Sigmoid colon (tissue), 7 donors: Measurements from ENCODE around the gene BMP8B. TPM values are rescaled to one million over a fixed set of nuclear protein-coding genes. Genes with fewer than 3 reads are reported as not detected.
"Not testable (repeated sequence)": the region's sequence is repeated elsewhere in the genome, so short reads cannot be mapped to it uniquely, and the experiment has no call there.

Experiments used
- DNase-seq: peaks from one replicate; pipeline ENCODE4 v3.0.0-alpha.2; 2019
- H3K27ac ChIP-seq, 4 donors: fragments of 200-600 bp; sonication (generic); one replicate each; pipeline ENCODE4 v1.5.1; 2016 to 2019; ENCODE audit warnings: mild to moderate bottlenecking in 1 of 4
- H3K27me3 ChIP-seq, 3 donors: fragments of 200-600 bp; sonication (generic); one replicate each; pipeline ENCODE4 v1.5.1; 2019; ENCODE audit warnings: mild to moderate bottlenecking in 1 of 3
- H3K36me3 ChIP-seq, 4 donors: fragments of 200-600 bp; sonication (generic); one replicate each; pipeline ENCODE4 v1.5.1; 2016 to 2019
- H3K4me1 ChIP-seq, 4 donors: fragments of 200-600 bp; sonication (generic); one replicate each; pipeline ENCODE4 v1.5.1; 2017 to 2019
- H3K4me3 ChIP-seq, 4 donors: fragments of 200-600 bp; sonication (generic); one replicate each; pipeline ENCODE4 v1.5.1; 2017 to 2019; ENCODE audit warnings: mild to moderate bottlenecking in 2 of 4, moderate library complexity in 1 of 4
- H3K9me3 ChIP-seq, 4 donors: fragments of 200-600 bp in 3 of 4; sonication (generic) in 3 of 4; one replicate each; pipeline versions ENCODE4 v1.5.1 to v1.6.1; 2013 to 2019
- EP300 ChIP-seq, 4 donors: sonication (generic); formaldehyde crosslinking; IDR thresholded peaks; one replicate each; pipeline ENCODE4 v1.6.1; 2017; ENCODE audit warnings: antibody characterized with exemption in 4 of 4
- POLR2A ChIP-seq, 2 donors: fragments of 450-650 bp; IDR thresholded peaks; one replicate each; pipeline ENCODE4 v1.6.1; 2016; ENCODE audit warnings: antibody characterized with exemption in 2 of 2, mild to moderate bottlenecking in 2 of 2, moderate library complexity in 2 of 2
- POLR2AphosphoS5 ChIP-seq, 4 donors: sonication (generic); formaldehyde crosslinking; IDR thresholded peaks; one replicate each; pipeline ENCODE4 v1.6.1; 2017; ENCODE audit warnings: antibody characterized with exemption in 4 of 4
- WGBS, 2 donors: extraction: QIAGEN DNeasy Blood & Tissue Kit; methylation state at CpG; one replicate each; pipeline ENCODE4 v1.1.7; 2013; 5-methylcytosine and 5-hydroxymethylcytosine counted together
- intact Hi-C: fragments of 100-400 bp; cut with DNase I; formaldehyde crosslinking; loops from one replicate; pipeline ENCODE4 v1.15.1; 2023
- polyA plus RNA-seq, 3 donors: library from polyadenylated mRNA; stranded (reverse); fragments of 200-250 nt; gene quantifications; one replicate each; pipeline ENCODE4 v1.2.3, GENCODE V29; 2013
- total RNA-seq, 4 donors: library from RNA; depleted of rRNA; stranded (reverse); fragments of >200 nt; gene quantifications; one replicate each; pipeline ENCODE4 v1.1.0, GENCODE V29; 2016
- TF ChIP-seq, protein P1 (sequence below), 4 experiments: fragments of 450-650 bp in 3 of 4; fragments of 200-600 bp in 1 of 4; IDR thresholded peaks; one replicate each; pipeline ENCODE4 v1.5.1; 2016 to 2019; ENCODE audit warnings: antibody characterized with exemption in 4 of 4, mild to moderate bottlenecking in 3 of 4, moderate library complexity in 2 of 4
- donor health status: healthy with polysubstance abuse.
- donor health status: Bipolar disorder and iron deficiency.
- donor health status: healthy.

Gene BMP8B
- total and polyA plus RNA-seq, 7 donors, result 0.16 to 4.6 (median 2.1) TPM

DNA sequence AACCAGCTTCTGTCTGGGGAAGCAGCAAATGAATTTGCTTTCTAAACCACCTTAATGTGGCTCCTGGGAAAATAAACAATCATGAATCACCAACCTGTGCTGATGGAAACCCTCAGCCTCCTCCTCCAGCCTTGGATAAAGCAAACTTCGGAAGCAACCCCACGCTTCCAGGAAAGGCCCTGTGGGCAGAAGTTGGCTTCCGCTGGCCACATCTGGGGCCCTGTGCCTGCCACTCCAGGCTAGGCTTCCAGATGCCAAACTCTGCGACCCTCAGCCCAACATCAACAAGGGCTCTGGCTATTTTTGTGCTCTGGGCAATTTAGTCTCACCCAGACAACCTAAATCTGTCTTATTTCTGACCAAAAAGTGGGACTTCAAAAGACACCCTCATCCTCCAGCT is 11.4 kb downstream of the BMP8B start:
- H3K36me3 ChIP-seq, result no peaks in the 10 kb centered on the region
- H3K4me1 ChIP-seq, result no peaks in the 10 kb centered on the region
- H3K27me3 ChIP-seq, result peaks cover 0 to 4% (median 0%) of the 10 kb centered on the region in 3 donors
- H3K27ac ChIP-seq, result no peak overlapping the region
- no peak for DNase-seq
- H3K9me3 ChIP-seq, result no peaks in the 10 kb centered on the region
- TF ChIP-seq EP300 (IDR thresholded peaks at IDR 0.05) (no peak), POLR2A (IDR thresholded peaks at IDR 0.05) (no peak)
- TF ChIP-seq, protein P1, sequence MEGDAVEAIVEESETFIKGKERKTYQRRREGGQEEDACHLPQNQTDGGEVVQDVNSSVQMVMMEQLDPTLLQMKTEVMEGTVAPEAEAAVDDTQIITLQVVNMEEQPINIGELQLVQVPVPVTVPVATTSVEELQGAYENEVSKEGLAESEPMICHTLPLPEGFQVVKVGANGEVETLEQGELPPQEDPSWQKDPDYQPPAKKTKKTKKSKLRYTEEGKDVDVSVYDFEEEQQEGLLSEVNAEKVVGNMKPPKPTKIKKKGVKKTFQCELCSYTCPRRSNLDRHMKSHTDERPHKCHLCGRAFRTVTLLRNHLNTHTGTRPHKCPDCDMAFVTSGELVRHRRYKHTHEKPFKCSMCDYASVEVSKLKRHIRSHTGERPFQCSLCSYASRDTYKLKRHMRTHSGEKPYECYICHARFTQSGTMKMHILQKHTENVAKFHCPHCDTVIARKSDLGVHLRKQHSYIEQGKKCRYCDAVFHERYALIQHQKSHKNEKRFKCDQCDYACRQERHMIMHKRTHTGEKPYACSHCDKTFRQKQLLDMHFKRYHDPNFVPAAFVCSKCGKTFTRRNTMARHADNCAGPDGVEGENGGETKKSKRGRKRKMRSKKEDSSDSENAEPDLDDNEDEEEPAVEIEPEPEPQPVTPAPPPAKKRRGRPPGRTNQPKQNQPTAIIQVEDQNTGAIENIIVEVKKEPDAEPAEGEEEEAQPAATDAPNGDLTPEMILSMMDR (IDR thresholded peaks at IDR 0.05), result no peak
- intact Hi-C loops, result no loop called here
- H3K4me3 ChIP-seq, result no peak overlapping the region
- 84 to 88% methylated on average over 4 of the region's 4 CpGs for WGBS, 2 donors

DNA sequence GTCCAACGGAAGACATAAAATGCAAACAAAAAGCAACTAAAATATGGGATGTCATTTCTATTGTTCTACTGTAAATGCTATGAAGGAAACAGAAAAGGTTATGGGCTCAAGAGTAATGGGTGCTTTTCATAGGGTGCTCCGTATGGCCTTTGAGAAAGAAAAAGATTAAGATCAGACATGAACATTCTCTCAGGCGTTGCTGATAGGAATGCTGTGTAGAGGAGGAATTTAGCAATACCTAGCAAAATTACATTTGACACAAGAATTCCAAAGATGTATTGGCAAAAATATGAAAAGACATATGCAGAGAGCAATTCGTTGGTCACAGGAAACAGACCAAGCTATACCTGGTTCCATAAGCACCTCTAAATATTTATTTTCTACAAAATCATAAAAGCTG is 11.8 kb downstream of the BMP8B start:
- intact Hi-C loops, result no loop called here
- H3K27ac ChIP-seq, result no peak overlapping the region

DNA sequence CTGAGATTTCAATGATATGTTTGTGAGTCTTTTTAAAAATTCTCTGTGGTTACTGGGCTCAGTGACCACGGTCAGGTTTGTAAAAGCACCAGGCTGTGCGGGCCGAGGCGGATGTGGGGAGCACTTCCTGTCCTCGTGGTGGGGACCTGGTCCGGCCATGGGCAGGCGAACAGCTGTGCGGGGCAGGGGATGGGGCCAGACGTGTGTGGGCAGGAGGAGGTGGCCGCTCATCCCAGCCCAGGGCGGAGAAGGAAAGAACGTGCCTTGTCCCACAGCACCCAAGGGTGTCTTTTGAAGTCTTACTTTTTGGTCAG is 12.3 kb downstream of the BMP8B start:
- 52 to 81% methylated on average over 12 of the region's 12 CpGs for WGBS, 2 donors
- no peaks in the 10 kb centered on the region for H3K9me3 ChIP-seq
- H3K36me3 ChIP-seq, result no peaks in the 10 kb centered on the region
- H3K4me3 ChIP-seq, result no peak overlapping the region
- peaks cover 0 to 5% (median under 1%) of the 10 kb centered on the region in 3 donors for H3K27me3 ChIP-seq
- intact Hi-C loops, result no loop called here
- H3K4me1 ChIP-seq, result no peaks in the 10 kb centered on the region
- no peak for DNase-seq
- H3K27ac ChIP-seq, result no peak overlapping the region
- TF ChIP-seq POLR2A (IDR thresholded peaks at IDR 0.05) (no peak), POLR2AphosphoS5 (IDR thresholded peaks at IDR 0.05) (no peak), EP300 (IDR thresholded peaks at IDR 0.05) (no peak)
- TF ChIP-seq, protein P1 (IDR thresholded peaks at IDR 0.05), result no peak

More for the DNA sequence above, 11.8 kb downstream of the BMP8B start:
- 74 to 79% methylated on average over 4 of the region's 4 CpGs for WGBS, 2 donors
- Histone ChIP-seq H3K4me3 (no peak overlapping the region), H3K9me3 (no peaks in the 10 kb centered on the region), H3K4me1 (no peaks in the 10 kb centered on the region), H3K36me3 (no peaks in the 10 kb centered on the region), H3K27me3 (peaks cover 0 to 4% (median 0%) of the 10 kb centered on the region in 3 donors)
- DNase-seq, result no peak
- TF ChIP-seq EP300 (IDR thresholded peaks at IDR 0.05) (no peak), POLR2A (IDR thresholded peaks at IDR 0.05) (no peak), POLR2AphosphoS5 (IDR thresholded peaks at IDR 0.05) (no peak)
- TF ChIP-seq, protein P1 (IDR thresholded peaks at IDR 0.05), result no peak

DNA sequence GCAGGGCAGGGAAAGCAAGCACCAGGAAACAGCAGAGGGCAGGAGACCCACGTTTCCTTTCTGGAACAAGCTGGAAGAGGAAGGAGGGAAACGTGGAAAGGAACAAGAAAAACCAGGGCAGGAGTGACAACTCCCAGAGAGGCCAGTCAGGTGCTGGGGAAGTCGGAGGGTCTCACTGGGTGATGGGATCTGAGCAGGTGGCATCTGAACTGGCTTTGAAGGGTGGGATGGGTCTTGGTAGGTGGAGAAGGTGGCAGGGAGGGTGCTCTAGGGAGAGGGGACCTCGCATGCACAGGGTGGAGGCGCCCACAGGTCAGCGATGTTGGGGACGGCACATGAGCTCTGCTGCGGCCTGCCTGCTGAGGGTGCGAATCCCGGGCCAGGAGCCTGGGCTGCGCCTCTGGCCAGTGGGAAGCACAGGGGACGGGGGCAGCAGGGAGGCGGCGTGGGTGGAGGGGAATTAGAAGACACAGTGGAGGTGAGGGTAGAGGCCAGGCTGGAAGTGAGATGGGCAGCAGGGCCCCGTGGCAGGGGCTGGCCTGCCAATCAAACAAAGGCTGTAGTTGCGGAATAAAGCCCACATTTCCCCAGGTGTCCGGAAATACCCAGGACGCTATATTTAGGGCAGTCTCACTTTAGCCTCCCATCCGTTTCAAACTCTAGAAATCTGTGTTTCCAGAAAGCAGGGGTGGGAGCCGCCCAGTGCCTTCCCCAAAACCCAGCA is 12.8 kb downstream of the BMP8B start:
- intact Hi-C loops, H3K36me3 ChIP-seq, H3K4me3 ChIP-seq, H3K9me3 ChIP-seq, H3K27ac ChIP-seq, DNase-seq, H3K27me3 ChIP-seq, H3K4me1 ChIP-seq: not testable (repeated sequence)
- WGBS, 2 donors, result 79 to 84% methylated on average over 15 to 16 of the region's 20 CpGs

DNA sequence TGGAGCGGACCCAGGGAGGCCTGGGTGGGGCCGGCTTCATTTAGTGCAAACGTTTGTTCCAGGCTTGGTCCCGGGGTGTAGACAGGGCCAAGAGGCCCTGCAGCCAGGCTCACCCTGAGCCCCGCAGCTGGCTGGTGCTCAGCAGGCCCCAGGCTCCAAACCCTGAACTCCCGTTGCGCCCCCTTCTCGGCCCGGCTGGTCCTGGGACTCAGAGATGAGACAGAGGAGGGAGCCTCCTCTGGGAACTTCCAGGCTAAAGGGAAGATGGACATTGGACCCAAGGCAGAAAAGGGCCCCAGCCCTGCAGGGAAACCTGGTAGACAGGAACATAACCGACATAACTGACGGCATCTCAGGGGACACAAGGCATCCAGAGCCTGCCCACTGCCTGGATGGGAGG is 13.5 kb downstream of the BMP8B start:
- H3K9me3 ChIP-seq, H3K27ac ChIP-seq, H3K4me3 ChIP-seq, H3K27me3 ChIP-seq, H3K36me3 ChIP-seq, H3K4me1 ChIP-seq, DNase-seq, intact Hi-C loops: not testable (repeated sequence)
- 57 to 78% methylated on average over 11 of the region's 11 CpGs for WGBS, 2 donors

DNA sequence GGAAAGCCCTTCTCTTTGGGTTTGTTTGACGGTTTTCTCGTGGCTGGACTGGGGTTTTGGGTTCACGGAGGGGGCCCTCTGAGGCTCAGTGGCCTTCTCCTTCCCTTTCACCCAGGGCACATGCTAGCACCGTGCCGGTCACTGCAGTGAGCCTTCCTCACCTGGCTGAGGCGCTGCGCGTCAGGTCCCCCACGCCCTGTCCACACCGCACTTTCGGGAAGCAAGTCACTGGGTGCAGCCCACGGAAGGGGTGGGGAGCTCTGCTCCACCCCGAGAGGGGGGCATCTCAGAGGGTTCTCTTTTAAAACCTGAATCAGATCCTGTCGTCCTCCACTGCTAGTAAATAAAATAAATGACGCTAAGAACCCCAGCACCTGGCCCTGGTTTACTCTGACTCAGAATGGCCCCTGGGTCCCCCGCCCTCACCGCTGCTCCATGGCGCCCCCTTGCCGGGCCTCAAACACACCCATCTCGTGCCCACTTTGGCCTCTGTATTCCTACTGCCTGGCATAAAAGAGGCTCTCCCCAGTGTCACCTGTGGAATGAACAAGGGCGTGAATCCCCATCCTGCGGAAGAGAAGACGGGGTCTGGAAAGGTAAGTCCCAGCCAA is 15.2 kb downstream of the BMP8B start:
- WGBS, 2 donors, result 78% methylated on average over 4 of the region's 23 CpGs; no CpG with 5 or more reads in 1 of the 2 donors
- intact Hi-C loops, H3K27me3 ChIP-seq, DNase-seq, H3K4me1 ChIP-seq, H3K9me3 ChIP-seq, H3K27ac ChIP-seq, H3K36me3 ChIP-seq, H3K4me3 ChIP-seq: not testable (repeated sequence)

DNA sequence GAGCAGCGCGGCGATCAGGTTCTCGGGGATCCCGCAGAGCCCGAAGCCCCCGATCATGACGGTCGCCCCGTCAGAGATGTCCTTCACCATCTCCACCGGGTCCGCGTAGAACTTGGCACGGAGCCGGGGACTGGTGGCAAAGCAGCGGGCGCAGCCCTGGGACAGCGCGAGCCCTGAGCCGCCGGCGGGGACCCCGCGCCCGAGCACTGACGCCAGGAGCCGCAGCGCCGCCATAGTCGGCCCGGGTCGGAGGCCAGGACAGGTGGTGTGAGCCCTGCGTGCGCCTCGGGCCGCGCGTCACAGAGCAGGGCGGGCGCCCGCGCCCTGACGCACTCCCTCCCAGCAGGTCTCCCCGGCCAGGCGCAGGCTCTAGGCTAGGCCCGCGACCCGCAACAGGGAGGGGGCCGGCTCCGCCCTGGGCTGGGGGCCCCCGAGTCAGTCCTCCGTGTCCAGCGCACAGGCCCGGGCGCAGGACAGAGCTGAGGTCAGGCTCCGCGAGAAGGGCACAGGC is 17.6 kb downstream of the BMP8B start, which contains the start of gene OXCT2:
OXCT2 (minus strand) TSS at position 327 of the 511 bp plus-strand sequence; CDS start at position 234, 93 bp downstream.
- intact Hi-C loops, H3K4me1 ChIP-seq, H3K27ac ChIP-seq, H3K9me3 ChIP-seq, H3K27me3 ChIP-seq, H3K36me3 ChIP-seq, H3K4me3 ChIP-seq, DNase-seq: not testable (repeated sequence)
- 7 to 24% methylated on average over 50 to 52 of the region's 57 CpGs for WGBS, 2 donors

DNA sequence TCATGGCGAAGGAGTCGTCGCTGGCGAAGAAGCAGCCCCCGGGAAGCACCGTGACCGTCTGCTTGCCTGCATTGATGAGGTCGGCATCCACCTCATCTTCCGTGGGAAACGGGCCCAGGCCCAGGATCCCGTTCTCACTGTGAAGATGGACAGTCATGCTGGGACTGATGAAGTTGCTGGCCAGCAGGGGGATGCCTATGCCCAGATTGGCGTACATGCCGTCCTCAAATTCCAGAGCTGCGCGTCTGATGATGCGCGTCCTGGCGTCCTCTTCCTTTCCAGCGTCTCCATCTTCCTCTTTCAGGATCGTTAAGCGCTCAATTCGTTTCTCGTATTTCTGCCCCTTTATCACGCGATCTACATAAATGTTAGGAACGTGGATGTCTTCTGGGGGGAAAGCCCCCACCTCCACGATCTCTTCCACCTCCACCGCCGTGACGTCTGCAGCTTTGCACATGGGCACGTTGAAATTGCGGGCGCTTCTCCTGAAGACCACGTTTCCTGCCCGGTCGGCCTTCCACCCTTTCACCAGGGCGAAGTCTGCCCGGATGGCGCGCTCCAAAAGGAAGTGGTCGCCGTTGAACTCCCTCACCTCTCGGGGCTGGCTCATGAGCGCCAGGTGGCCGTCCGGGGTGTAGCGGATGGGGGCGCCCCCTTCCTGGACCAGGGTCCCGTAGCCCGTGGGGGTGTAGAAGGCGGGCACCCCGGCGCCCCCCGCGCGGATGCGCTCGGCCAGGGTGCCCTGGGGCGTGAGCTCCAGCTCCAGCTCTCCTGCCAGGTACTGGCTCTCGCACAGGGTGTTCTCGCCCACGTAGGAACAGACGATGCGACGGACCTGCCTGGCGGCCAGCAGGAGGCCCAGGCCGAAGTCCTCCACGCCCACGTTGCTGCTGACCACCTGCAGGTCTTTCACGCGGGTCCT is 18.3 kb downstream of the BMP8B start:
- H3K27me3 ChIP-seq, H3K4me1 ChIP-seq, H3K9me3 ChIP-seq, H3K36me3 ChIP-seq, DNase-seq, H3K27ac ChIP-seq, H3K4me3 ChIP-seq, intact Hi-C loops: not testable (repeated sequence)
- WGBS, 2 donors, result 24 to 68% methylated on average over 22 to 23 of the region's 71 CpGs
